PC-3 (cell line): Measurements from ENCODE around the gene FOXP4. TPM values are rescaled to one million over a fixed set of nuclear protein-coding genes. Genes with fewer than 3 reads are reported as not detected.

ENCODE experiments used
- ATAC-seq: fragments of 200-7000 bp; cut with Tn5 transposase; 2 replicates; pipeline ENCODE4 v1.9.1; 2020; ENCODE audit warnings: mild to moderate bottlenecking, moderate library complexity
- BruUV-seq: library from RNA; stranded (reverse); fragments of 400-500 nt; replicated peaks from 2 replicates; lab custom pipeline; 2021; lab: Mats Ljungman, UMichigan
- CTCF ChIA-PET: fragments of 300-600 bp; sonication (Branson Sonifier 250); formaldehyde crosslinking; loops from one replicate; lab custom pipeline; 2022; ENCODE audit warnings: antibody characterized with exemption; lab: Charles Lee
- POLR2A ChIA-PET: fragments of 300-600 bp; sonication (Branson Sonifier 250); formaldehyde crosslinking; loops from one replicate; lab custom pipeline; 2022; ENCODE audit warnings: antibody characterized with exemption; ENCODE audit not compliant: unreplicated experiment; lab: Charles Lee
- DNase-seq: peaks from one replicate; pipeline ENCODE4 v3.0.0-alpha.2; 2015
- H2AFZ ChIP-seq: fragments of 300-600 bp; sonication (generic); 2 replicates; pipeline ENCODE4 v1.6.0; 2016; ENCODE audit warnings: antibody characterized with exemption, low read length
- H3F3A ChIP-seq: fragments of 300-600 bp; sonication (generic); one replicate; pipeline ENCODE4 v1.6.0; 2017; ENCODE audit warnings: antibody characterized with exemption, low read length, control low read depth, mild to moderate bottlenecking; ENCODE audit not compliant: unreplicated experiment
- H3K27ac ChIP-seq: fragments of 300-600 bp; sonication (generic); 2 replicates; pipeline ENCODE4 v1.5.1; 2016; ENCODE audit warnings: mild to moderate bottlenecking, low read length
- H3K27me3 ChIP-seq: fragments of 300-600 bp; sonication (generic); 2 replicates; pipeline ENCODE4 v1.6.1; 2016; ENCODE audit warnings: low read length, mixed read lengths
- H3K36me3 ChIP-seq: fragments of 300-600 bp; sonication (generic); 2 replicates; pipeline ENCODE4 v1.6.1; 2016; ENCODE audit warnings: low read depth, mixed run types, low read length, mixed read lengths
- H3K4me1 ChIP-seq: fragments of 300-600 bp; sonication (generic); 2 replicates; pipeline ENCODE4 v1.5.1; 2016; ENCODE audit warnings: low read length; ENCODE audit not compliant: insufficient read depth
- H3K4me2 ChIP-seq: fragments of 300-600 bp; sonication (generic); 2 replicates; pipeline ENCODE4 v1.6.0; 2016; ENCODE audit warnings: low read length
- H3K4me3 ChIP-seq: fragments of 300-600 bp; sonication (generic); 2 replicates; pipeline ENCODE4 v1.5.1; 2016; ENCODE audit warnings: mild to moderate bottlenecking, low read length, mixed read lengths
- H3K79me2 ChIP-seq: fragments of 300-600 bp; sonication (generic); 2 replicates; pipeline ENCODE4 v1.6.1; 2017; ENCODE audit warnings: low read length, mixed read lengths
- H3K9ac ChIP-seq: fragments of 300-600 bp; sonication (generic); 2 replicates; pipeline ENCODE4 v1.6.0; 2016; ENCODE audit warnings: mild to moderate bottlenecking, low read length
- H3K9me2 ChIP-seq: fragments of 300-600 bp; sonication (generic); replicated peaks from 2 replicates; pipeline ENCODE4 v1.6.1; 2016; ENCODE audit warnings: mixed run types, low read length, mixed read lengths
- H3K9me3 ChIP-seq: fragments of 300-600 bp; sonication (generic); 2 replicates; pipeline ENCODE4 v1.6.1; 2016; ENCODE audit warnings: low read length, mixed read lengths
- H4K20me1 ChIP-seq: fragments of 300-600 bp; sonication (generic); 2 replicates; pipeline ENCODE4 v1.6.1; 2016; ENCODE audit warnings: low read length, mixed read lengths
- EZH2 ChIP-seq: fragments of 300-600 bp; sonication (generic); IDR thresholded peaks from one replicate; pipeline ENCODE4 v1.6.1; 2017; ENCODE audit warnings: antibody characterized with exemption, mild to moderate bottlenecking, low read length; ENCODE audit not compliant: unreplicated experiment
- EZH2phosphoT487 ChIP-seq: fragments of 300-600 bp; sonication (generic); IDR thresholded peaks from 2 replicates; pipeline ENCODE4 v1.6.1; 2018; ENCODE audit warnings: mild to moderate bottlenecking, antibody characterized with exemption, low read length, borderline replicate concordance
- intact Hi-C: fragments of 100-400 bp; cut with micrococcal nuclease; formaldehyde crosslinking; loops from 2 replicates; pipeline ENCODE4 v1.9.0; 2023
- total RNA-seq: library from RNA; depleted of rRNA; stranded (reverse); fragments of >200 nt; gene quantifications from 2 replicates; pipeline ENCODE4 v1.2.3, GENCODE V29; 2014
- TF ChIP-seq, protein P1 (sequence below): fragments of 300-600 bp; sonication (generic); conservative IDR thresholded peaks from 2 replicates; pipeline ENCODE4 v1.5.1; 2017; ENCODE audit warnings: antibody characterized with exemption, low read depth, mild to moderate bottlenecking, low read length

FOXP4 gene
- total RNA-seq, 1 experiment from 2014 or later = 6.7 TPM

GRCh38 chr6:41604006-41604405 is 57.8 kb downstream of the FOXP4 start:
- Histone ChIP-seq H3K4me3 (no peak overlapping the region), H3K36me3 (no peaks in the 10 kb centered on the region), H3K27ac (no peak overlapping the region), H3F3A (no peaks in the 10 kb centered on the region), H3K9me3 (no peaks in the 10 kb centered on the region), H3K9me2 (no peaks in the 10 kb centered on the region), H3K9ac (no peak overlapping the region), H3K79me2 (no peaks in the 10 kb centered on the region), H3K4me1 (peaks cover 7% of the 10 kb centered on the region), H3K27me3 (no peaks in the 10 kb centered on the region), H3K4me2 (no peak overlapping the region), H2AFZ (no peak overlapping the region), H4K20me1 (no peaks in the 10 kb centered on the region)
- TF ChIP-seq EZH2phosphoT487 (no peak), EZH2 (no peak)
- TF ChIP-seq, protein P1, sequence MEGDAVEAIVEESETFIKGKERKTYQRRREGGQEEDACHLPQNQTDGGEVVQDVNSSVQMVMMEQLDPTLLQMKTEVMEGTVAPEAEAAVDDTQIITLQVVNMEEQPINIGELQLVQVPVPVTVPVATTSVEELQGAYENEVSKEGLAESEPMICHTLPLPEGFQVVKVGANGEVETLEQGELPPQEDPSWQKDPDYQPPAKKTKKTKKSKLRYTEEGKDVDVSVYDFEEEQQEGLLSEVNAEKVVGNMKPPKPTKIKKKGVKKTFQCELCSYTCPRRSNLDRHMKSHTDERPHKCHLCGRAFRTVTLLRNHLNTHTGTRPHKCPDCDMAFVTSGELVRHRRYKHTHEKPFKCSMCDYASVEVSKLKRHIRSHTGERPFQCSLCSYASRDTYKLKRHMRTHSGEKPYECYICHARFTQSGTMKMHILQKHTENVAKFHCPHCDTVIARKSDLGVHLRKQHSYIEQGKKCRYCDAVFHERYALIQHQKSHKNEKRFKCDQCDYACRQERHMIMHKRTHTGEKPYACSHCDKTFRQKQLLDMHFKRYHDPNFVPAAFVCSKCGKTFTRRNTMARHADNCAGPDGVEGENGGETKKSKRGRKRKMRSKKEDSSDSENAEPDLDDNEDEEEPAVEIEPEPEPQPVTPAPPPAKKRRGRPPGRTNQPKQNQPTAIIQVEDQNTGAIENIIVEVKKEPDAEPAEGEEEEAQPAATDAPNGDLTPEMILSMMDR = no peak
- no peak for DNase-seq
- POLR2A ChIA-PET = no interaction called here
- no peak for ATAC-seq
- intact Hi-C loops = loop anchor here (10.0 kb wide), 1 partner anchor 171 kb away; the partner anchor contains the start of gene FRS3
- CTCF ChIA-PET = interaction anchor here (0.7 kb wide), 1 partner anchor 9 kb away, joined by 3 read pairs; no protein-coding TSS in a partner anchor
- no TSS peak for BruUV-seq

- Histone ChIP-seq H4K20me1 (no peaks in the 10 kb centered on the region), H3K27me3 (no peaks in the 10 kb centered on the region), H3K27ac (no peak overlapping the region), H3F3A (no peaks in the 10 kb centered on the region), H3K79me2 (no peaks in the 10 kb centered on the region), H3K4me3 (no peak overlapping the region), H3K36me3 (no peaks in the 10 kb centered on the region), H3K9me3 (no peaks in the 10 kb centered on the region), H3K4me1 (peaks cover 7% of the 10 kb centered on the region), H2AFZ (no peak overlapping the region), H3K9me2 (no peaks in the 10 kb centered on the region), H3K9ac (no peak overlapping the region), H3K4me2 (no peak overlapping the region)
- DNase-seq (no peak), ATAC-seq (no peak)
- TF ChIP-seq EZH2 = no peak
- no peak for TF ChIP-seq EZH2phosphoT487
- TF ChIP-seq, protein P1 = no peak
- ChIA-PET POLR2A (no interaction called here), CTCF (no interaction called here)
- no TSS peak for BruUV-seq
- intact Hi-C loops = loop anchor here (10.0 kb wide), 1 partner anchor 169 kb away; the partner anchor contains the start of gene FRS3
These were observed 59.5 kb downstream of the FOXP4 start for GRCh38 chr6:41605649-41606048.

DNA sequence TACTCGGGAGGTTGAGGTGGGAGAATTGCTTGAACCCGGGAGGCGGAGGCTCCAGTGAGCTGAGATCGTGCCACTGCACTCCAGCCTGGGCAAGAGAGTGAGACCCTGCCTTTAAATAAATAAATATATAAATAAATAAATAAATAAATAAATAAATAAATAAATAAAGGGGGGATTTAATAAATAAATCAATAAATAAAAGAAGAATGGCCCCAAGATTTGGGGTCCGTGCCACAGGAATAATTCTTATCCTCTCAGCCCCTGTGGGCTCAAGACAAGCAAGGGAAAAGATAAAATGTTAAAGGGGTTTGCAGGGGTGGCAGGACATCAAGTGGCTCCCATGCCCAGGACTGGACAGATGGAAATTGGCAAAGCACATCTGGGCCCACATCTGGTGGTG is 60.9 kb downstream of the FOXP4 start:
- ChIA-PET POLR2A (no interaction called here), CTCF (no interaction called here)
- Histone ChIP-seq H3K9ac (no peak overlapping the region), H4K20me1 (no peaks in the 10 kb centered on the region), H3K4me1 (peaks cover 7% of the 10 kb centered on the region), H3K4me2 (no peak overlapping the region), H3F3A (no peaks in the 10 kb centered on the region), H2AFZ (no peak overlapping the region), H3K27me3 (no peaks in the 10 kb centered on the region), H3K9me2 (no peaks in the 10 kb centered on the region), H3K9me3 (no peaks in the 10 kb centered on the region), H3K36me3 (no peaks in the 10 kb centered on the region), H3K4me3 (no peak overlapping the region), H3K27ac (no peak overlapping the region), H3K79me2 (no peaks in the 10 kb centered on the region)
- intact Hi-C loops = loop anchor here (10.0 kb wide), 1 partner anchor 168 kb away; the partner anchor contains the start of gene FRS3
- no TSS peak for BruUV-seq
- ATAC-seq (no peak), DNase-seq (no peak)
- TF ChIP-seq, protein P1 = no peak
- TF ChIP-seq EZH2 = no peak
- TF ChIP-seq EZH2phosphoT487 = no peak
